Stimulated activated CD8-positive, alpha-beta memory T cell treated with anti-CD3 and anti-CD28 coated beads, Interleukin-15, amount 100 ng/mL, for 48 hours (primary cell): ENCODE measurements around the gene NMNAT2.

Source experiments
- DNase-seq, 2 donors: peaks; one replicate each; pipeline ENCODE4 v3.0.0-alpha.2; 2020; ENCODE audit warnings: low read depth in 2 of 2

The NMNAT2 gene

DNA sequence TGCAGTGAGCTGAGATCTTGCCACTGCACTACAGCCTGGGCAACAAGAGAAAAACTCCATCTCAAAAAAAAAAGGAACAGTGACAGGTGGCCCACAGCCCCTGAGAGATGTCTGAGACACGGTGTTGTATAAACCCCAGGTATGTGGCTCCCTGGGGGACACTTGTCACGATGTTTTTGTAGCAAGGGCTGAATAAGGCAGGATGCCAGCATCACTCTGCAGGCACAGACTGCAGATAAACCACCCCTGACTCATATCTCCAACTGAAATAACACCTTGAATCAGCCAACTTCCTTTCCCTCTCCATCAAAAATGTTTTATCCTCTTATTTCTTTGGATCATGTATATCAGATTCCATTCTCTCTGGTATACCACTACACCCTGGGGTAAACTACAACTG is 52.5 kb downstream of the NMNAT2 start:
- no peak for DNase-seq

DNA sequence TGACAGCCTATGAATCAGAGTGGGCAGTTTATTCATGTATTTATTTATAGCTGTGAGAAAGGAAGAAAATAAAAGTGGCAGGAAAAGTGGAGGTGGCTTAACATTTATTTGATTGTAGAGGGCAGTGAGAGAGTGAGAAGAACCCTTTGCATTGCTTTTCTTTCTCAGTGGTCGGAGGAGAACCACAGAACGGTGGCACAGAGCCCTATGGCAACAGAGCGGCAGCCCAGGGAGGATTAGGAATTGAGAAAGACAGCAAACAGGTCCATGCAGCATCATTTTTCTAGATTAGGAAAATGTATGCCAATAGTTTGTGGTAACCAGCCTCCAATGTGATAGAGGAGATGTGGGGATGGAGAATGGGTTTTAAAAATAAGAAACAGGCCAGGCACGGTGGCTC is 53.1 kb downstream of the NMNAT2 start:
- DNase-seq = no peak

DNA sequence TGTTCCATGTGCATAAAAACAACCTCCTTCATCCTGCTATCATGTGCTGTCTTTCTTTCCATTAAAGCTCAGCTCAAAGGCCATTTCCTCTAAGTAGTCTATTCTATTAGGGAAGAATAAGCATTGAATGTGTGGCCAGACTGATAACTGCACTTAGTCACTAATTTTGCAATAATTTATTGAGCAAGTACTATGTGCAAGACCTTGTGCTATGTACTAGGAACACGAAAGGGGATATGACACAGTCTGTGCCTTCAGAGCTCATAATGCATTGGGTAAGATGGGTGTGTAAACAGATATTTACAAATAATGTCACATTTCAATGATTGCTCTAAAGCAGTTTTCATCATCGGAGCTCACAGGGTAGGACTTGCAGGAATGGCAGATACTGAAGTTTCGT is 54.2 kb downstream of the NMNAT2 start:
- DNase-seq = no peak

DNA sequence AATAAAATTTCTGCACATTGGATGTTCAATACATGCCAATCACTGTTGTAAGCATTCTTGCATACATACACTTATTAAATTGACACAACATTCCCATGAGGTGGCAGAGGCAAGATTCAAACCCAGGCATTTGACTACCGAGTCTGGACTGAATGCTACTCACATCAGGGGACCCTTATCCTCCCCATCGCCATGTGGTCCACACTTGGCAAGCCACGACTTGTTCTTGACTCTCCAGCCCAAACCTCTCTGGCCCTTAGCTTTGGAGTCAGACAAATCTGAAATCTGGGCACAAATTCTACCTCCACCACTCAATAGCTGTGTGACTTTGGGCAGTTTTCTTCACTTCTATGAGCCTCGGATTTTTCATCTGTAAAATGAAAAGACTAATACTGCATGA is 57.1 kb downstream of the NMNAT2 start:
- DNase-seq = no peak

DNA sequence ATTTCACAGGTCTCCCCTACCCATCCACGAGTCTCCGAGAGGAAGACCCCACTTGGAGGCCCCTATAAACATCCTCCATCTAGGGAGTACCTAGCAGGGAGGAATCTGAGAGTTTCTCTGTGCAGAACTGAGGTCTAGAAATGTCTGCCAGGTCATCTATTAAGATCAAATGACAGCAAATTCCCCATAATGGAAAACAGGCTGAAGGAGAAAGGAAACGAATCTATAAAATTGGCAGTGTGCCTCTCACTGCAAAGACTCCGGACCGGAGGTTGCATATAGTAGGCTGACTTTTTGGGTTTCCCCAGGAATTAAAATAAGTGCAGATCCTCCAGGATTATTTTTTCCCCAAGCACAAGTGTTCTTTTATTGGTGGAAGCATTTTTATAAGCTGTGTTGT is 57.7 kb downstream of the NMNAT2 start:
- DNase-seq = no peak

DNA sequence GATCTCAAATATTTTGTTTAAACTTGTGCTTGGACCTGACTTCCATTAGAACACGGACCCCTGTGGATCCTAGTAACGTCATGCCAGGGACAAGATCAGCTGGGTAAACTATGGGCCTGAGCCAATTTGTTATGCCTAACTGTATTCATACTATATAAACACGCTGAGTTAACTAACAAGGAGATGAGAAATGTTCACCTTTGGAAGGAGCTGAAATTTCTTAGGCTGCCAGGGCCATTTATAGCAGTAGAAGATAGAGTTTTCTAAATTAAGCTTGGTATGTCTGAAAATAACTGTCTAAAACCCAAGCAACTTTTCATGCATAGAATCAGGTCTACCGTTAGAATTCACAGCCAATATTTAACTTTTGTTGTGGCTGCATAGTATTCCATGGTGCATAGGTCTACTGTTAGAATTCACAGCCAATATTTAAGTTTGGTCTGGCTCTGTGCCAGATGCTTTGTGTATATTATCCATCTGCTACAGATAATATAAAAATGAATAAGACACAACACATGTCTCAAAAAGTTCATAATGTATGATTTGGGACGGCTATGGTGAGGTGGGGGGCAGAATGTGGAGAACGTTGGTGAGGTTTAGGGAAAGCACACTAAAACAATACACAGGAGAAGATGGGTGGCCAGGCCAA is 61.5 kb downstream of the NMNAT2 start:
- no peak for DNase-seq

DNA sequence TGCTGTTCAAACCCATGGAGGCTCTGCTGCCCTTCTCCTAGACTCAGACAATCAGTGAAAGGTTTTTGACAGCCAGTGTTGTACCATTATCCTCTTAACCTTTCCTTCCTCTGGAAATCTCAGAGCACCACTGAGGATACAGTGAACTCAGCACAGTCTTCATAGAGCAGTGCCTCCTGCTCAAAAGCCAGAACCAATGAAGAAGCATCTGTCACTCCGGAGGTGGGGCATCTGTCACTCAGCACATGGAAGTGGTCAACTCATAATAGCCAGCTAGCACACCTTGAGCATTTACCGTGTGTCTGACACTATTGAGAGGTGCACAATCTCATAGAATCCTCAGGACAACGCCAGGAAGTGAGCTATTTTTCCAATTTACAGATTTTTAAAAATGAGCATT is 62.4 kb downstream of the NMNAT2 start:
- DNase-seq = no peak

DNA sequence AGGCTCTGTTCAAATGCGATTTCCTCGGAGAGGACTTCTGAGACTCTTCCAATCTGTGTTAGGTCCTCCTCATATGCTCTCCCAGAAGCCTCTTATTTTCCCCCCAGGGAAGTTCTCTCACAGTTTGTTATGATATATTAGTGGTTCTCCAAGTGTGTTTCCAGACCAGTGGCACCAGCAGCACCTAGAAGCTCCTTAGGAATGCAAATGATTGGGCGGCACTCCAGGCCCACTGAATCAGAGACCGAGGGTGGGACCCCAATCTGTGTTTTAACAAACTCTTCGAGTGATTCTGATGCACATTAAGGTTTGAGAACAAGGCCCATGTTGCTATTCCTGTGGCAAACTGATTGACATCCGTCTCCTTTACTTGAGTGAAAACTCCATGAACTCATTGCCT is 63.0 kb downstream of the NMNAT2 start:
- DNase-seq = no peak

DNA sequence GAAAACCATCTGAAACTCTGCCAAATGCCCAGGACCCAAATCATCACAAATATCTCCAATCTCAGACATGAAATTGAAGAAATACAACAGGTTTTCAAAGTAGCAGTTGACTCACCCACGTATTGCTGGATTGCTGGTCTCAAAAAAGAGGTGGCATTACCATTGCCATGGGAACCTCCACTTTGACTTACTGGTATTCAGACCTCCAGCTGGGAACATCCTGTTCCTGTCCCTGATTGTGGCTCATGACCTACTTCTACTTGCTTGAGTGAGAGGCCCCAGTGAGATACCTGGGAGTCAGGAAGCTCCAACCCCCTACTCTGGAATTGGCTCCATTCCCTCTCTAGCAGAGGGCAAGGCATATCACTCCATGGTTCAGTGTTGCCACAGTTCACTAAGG is 64.6 kb downstream of the NMNAT2 start:
- no peak for DNase-seq

DNA sequence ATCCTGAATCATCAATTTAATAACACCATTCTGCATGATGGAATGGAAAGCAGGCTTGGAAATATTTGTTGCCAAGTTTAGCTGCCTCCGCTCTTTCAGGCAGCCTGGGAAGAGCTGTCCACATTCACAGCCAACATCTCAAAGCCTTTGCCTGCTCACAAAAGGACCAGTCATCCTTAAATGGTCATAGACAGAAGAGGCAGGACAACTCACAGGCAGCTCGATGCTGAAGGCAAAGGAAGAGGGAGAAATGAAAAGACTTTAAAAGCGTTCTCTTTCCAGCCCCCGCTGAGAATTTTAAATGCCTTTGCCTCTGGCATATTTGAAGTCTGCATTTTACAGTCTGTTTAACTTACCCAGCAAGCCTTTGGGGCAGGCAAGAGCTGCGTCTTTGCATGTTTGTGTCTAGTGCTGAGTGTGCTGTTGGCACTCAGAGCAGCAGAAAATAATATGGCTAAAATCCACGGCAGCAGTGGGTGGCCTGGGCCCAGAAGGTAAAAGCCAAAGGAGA is 68.9 kb downstream of the NMNAT2 start:
- DNase-seq = no peak

DNA sequence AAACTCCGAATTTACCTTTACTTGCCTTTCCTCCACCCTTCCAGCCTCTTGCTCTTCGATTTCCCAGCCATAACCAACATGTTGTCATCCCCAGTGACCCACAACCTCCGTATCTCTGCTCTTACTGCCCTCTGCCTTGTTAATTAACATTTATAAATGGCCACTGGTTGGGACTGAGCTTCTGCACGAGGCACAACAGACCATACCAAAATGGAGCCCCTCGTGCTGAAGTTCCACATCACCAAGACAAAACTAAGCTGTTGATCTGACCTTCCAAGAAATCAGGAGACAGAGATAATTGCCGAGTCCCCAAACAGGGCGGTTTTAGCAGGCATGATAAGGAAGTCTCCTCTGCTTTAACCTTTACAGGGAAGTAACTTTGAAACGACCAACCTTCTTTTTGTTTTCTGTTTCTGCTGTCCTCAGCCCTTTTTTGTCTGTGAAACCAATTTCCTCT is 71.9 kb downstream of the NMNAT2 start:
- DNase-seq = no peak

DNA sequence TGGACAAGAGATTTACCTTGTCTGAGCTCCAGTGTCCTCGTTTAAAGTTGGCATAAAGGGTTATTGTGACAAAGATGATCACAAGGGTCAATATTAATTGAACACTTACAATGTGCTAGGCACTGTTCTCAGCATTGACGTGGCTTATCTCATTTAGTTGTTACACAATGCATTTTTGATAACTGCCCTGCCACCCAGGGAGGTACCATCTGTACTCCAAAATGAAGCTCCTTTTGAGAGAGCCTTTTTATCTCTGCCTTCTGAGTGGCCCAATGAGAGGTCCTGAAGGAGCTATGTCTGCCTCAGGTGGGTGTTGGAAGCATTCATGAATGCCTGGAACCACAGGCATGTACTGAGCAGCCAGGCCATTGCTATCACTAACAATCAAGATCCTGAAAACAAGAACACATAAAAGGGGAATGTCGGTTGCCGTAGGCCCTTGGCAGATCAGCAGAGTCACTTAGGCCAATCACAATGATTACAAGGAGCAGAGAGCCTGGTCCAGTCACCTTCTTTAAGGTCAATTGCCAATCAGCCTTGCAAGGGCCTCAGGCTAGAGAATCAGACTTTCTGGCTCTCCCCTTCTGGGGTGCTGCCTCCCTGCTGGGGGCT is 78.5 kb downstream of the NMNAT2 start:
- DNase-seq = no peak

DNA sequence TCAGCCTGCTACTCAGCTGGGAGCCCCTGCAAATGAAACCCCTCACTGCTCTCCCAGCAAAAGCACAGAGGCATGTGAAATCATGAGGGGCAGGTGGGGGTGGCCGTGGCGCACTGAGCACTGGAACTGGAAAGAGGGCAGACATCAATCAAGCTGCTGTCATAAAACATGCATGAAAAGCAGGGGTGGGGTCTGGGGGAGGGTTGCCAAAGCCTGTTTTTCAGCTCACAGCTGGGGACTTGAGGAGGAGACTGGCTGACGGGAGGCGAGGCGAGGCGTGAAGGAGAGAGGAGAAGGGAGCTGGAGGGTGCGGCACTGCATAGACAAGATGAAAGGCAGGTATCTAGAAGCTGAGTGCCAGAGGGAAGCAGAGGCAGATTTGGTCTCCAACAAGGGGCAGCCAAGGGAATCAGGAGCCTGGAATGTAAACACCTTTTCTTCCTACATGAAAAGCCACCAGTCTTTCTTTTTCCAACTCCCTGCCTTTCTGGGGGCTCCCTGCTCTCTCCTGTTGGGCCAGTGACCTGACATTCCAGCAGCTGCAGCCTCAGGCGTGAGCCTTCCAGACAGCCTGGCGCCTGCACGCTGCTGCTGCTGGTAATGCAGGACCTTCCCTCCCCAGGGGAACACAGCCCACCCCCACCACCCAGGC is 87.0 kb downstream of the NMNAT2 start:
- DNase-seq = no peak

DNA sequence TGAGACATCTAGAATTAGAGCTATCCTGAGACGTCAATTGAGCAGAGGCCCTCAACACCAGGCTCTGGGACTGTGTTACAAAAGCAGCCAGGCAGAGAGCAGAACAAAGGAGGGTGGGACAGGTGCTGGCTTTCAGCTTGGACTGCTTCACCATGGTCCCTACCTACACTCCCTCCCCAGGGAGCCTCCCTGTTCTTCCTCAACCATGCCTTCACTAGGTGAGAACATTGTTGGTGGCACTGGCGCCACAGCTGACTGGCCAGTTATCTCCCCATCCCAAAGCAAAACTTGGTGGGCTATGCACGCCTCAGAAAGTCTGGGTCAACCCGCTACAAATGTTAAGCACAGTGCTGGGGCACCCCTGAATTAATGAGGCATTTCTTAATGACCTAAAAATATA is 87.8 kb downstream of the NMNAT2 start:
- no peak for DNase-seq

DNA sequence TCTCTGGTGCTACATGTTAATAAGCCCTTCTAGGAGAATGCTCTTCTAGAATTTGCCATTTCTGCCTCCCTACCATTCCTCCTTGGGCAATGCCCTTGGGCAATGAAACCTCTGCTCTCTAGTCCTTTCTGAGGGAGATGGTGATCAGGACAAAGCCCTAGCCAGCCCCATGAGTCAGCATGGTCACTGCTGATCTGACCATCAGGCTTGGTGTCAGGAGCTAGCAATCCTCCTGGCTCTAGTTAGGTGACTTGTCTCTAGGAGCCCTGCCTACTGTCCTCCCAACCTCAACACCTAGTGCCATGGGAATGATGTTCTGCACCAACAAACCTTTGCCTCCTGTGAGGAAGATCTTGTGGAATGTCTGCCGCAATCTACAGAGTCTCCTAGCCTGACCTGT is 89.8 kb downstream of the NMNAT2 start:
- no peak for DNase-seq

DNA sequence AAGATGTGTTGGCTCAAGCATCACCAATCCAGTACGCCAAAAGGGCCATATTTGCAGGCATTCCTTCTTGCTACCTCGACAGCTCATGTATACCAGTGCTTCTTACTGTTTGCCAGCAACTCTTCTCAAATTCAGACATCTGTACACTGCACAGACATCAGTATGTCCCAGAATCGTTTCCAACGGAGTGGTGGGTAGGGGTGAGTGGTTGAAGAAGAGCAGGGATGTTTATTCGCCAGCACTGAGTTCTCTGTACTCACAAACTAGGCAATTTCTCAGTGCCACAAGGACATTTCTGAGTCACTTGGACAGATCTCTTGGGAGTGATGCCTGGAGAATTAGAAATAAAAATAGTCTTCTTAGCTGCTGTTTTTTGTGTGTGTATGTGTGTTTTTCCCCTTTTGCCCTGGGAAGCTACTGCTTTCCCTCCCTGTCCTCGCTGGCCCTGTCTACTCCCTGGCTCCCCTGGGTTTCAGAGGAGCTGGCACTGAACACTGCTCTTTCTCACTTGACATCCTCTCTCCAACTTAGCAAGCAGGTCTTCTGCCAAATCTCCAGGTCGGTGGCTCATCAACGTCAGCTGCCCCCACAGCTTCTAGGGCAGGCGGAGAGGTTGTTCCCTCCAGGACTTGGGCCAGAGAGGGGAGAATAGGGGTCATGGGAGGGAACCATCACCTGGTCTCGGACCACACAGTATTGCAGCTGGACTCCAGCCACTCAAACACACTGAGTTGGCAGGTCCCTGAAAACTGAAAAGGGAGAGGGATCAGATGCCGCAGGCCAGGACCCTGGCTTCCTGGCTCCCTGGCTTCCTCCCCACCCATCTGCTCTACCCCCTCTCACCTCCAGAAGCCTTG is 90.5 kb downstream of the NMNAT2 start:
- DNase-seq = no peak

DNA sequence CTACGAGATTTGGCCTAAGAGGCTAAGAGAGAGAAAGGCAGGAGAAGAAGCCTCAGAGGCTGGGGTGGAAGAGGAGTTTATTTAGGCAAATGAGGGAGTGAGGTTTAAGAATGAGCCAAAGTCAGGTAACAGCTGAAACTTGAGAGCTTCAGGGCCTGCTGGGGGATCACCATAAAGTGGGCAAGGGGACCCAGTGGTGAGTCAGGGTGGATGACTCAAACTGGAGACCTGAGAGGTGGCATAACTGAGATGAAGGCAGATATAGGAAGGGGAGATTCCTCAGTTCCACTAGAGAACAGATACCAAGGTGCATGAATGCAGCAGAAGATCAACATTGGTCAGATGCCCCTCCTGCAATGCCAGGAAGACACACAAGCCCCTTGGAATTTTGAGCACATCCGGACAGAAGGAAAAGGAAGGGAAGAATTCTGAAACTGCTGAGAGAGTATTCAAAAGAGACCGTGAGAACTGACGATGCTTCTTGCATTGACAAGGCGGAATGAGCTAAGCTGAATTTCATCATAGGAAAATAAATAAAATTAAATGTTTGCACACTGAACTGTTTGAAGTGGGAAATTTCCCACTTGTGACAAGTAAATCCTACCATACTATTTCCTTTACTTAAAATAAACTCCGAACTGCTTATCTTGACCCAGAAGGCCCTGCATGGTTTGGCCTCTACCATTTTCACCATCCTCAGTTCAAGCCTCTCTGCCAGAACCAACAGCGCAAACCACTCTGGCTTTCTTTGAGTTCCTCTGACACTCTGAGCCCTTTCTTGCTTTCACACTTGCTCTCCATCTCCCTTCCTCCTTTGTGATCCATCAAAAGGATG is 94.1 kb downstream of the NMNAT2 start:
- DNase-seq = no peak

DNA sequence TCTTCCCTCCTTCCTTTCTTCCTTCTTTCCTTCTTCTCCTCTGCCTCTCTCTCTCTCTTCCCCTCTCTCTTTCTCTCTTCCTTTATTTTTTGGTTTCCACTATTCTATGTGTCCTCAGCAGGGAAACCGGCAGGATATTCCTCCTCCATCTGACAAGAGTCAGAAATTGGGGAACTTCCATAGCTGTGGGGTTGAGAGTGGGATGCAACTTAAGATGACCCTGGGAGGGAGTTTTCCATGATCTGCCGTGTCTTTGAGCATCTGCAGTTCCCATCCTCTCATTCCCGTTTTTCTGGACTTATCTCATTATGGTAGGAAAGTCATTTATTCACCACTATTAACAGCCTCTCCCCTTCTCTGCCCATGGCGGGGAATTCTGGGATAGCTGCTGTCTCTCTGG is 98.6 kb downstream of the NMNAT2 start:
- DNase-seq = no peak

DNA sequence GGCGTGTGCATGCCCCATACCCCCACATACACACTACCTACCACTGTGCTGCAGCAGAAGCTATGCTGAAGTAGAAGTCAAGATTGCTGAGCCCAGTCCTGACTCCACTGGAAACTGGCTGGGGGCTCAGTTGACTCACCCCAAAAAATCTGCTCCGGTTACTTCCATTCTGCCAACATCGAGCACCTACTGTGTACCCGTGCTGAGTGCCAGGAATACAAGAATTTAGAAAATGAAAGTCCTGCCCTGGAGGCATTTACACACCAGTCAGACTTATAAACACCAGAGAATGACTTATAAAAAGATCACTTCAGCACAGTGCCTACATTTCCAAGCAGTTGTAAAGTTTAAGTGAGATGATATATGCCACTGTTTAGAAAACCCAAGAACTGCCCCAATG is 99.1 kb downstream of the NMNAT2 start:
- DNase-seq = no peak

DNA sequence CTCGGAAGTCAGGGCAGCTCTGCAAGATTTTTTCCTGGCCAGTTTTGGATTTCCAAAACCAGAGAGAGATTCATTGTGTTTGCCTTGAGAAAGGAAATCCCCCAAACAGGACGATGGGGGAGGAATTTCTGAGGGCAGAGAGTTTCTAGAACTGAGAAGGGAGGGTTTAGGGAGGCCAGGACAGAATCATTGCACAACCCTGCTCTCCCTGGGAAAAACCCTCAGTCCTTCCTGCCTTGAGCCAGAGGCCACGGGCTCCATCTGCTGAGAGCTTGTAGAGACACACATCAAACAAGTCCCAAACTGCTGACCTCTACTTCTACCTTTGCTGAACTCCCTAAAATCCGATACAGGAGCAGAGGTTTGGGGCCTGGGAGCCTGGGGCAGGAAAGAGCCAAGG is 99.7 kb downstream of the NMNAT2 start:
- no peak for DNase-seq

DNA sequence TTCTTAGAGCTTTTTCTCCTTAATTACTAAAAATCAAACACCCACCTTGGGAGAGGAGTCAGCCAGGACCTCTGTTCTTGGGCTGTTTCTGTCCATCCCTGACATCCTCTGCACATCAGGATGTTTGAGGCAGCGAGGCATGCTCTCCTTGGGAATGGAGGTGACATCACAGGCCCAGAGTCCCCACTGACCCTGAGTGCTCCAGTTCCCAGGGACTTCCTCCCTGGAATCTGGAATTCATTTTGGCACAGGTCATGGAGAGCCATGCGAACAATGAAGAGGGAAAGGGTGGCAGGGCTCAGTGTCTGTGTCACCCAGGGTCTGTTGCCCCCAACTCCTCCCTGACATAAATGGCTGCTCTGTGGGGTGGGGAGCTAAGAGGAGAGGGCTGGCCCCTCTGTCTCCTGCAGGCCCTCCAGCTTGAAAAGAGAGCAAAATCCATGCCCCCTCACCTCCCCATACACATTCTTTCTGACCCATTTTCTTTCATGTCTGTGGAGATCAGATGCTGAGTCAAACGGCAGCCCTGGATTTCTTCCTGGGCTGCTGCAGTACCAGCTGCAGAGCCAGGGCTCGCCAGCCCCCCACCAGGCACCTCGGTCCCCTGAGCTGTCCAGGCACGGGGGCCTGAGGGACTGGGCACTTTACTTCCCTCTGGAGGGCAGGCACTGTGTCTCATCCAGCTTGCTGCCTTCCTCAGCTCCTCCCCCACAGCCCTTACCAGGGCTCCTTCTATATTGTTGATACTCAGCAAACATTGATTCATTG is 102.0 kb downstream of the NMNAT2 start:
- DNase-seq = no peak
